GM12878 (cell line): ENCODE data around the gene TVP23C.

ENCODE experiments used
- CBX3 ChIP-seq: fragments of 200-600 bp; sonication (generic); IDR thresholded peaks from 2 replicates; pipeline ENCODE4 v1.6.1; 2016; ENCODE audit warnings: low read depth, borderline replicate concordance
- EZH2 ChIP-seq: IDR thresholded peaks from 2 replicates; pipeline ENCODE4 v1.6.1; 2012; ENCODE audit warnings: low read depth, mild to moderate bottlenecking, control low read depth, inconsistent platforms, low read length, borderline replicate concordance; ENCODE audit not compliant: control insufficient read depth
- KLF5 ChIP-seq: fragments of 450-650 bp; IDR thresholded peaks from 2 replicates; pipeline ENCODE4 v1.6.1; 2014; ENCODE audit warnings: mild to moderate bottlenecking; ENCODE audit not compliant: partially characterized antibody
- MEF2A ChIP-seq: IDR thresholded peaks from 2 replicates; pipeline ENCODE4 v1.6.1; 2011; ENCODE audit warnings: low read depth, mild to moderate bottlenecking, low read length, moderate library complexity; ENCODE audit not compliant: insufficient read depth
- NFYA ChIP-seq: IDR thresholded peaks from 2 replicates; pipeline ENCODE4 v1.6.1; 2011; ENCODE audit warnings: low read depth, mild to moderate bottlenecking, low read length, improper control_type of control experiment, borderline replicate concordance
- NFYB ChIP-seq: IDR thresholded peaks from 2 replicates; pipeline ENCODE4 v1.6.1; 2011; ENCODE audit warnings: low read depth, mild to moderate bottlenecking, low read length, improper control_type of control experiment, moderate library complexity; ENCODE audit not compliant: insufficient read depth
- POLR2AphosphoS5 ChIP-seq: IDR thresholded peaks from 2 replicates; pipeline ENCODE4 v1.6.1; 2011; ENCODE audit warnings: mild to moderate bottlenecking, low read length, inconsistent platforms
- SRF ChIP-seq, 2 experiments: IDR thresholded peaks; 2 replicates each; pipeline ENCODE4 v1.6.1; 2011; ENCODE audit warnings: low read depth in 2 of 2, low read length in 2 of 2, mild to moderate bottlenecking in 1 of 2, moderate library complexity in 1 of 2
- ZBTB40 ChIP-seq: fragments of 450-650 bp; IDR thresholded peaks from 2 replicates; pipeline ENCODE4 v1.6.1; 2016; ENCODE audit warnings: mild to moderate bottlenecking, moderate library complexity, borderline replicate concordance
- TF ChIP-seq, protein P1 (sequence below): fragments of 450-650 bp; IDR thresholded peaks from 2 replicates; pipeline ENCODE4 v1.6.1; 2017; ENCODE audit warnings: mild to moderate bottlenecking
- TF ChIP-seq, protein P2 (sequence below): IDR thresholded peaks from 2 replicates; pipeline ENCODE4 v1.6.1; 2012; ENCODE audit warnings: low read depth, low read length, improper control_type of control experiment
- TF ChIP-seq, protein P3 (sequence below), 3 experiments: IDR thresholded peaks in 2 of 3; conservative IDR thresholded peaks in 1 of 3; 2 replicates each; pipeline ENCODE4 v1.5.1; 2011; ENCODE audit warnings: low read depth in 3 of 3, low read length in 3 of 3, mild to moderate bottlenecking in 3 of 3, control low read depth in 2 of 3, moderate library complexity in 2 of 3, inconsistent platforms in 1 of 3, mixed read lengths in 1 of 3; ENCODE audit not compliant: control insufficient read depth in 2 of 3, insufficient read depth in 1 of 3; ENCODE audit errors: extremely low read depth in 1 of 3

GRCh38 chr17:15494821-15495220 is 68.5 kb downstream of the TVP23C start:
- TF ChIP-seq, protein P1, sequence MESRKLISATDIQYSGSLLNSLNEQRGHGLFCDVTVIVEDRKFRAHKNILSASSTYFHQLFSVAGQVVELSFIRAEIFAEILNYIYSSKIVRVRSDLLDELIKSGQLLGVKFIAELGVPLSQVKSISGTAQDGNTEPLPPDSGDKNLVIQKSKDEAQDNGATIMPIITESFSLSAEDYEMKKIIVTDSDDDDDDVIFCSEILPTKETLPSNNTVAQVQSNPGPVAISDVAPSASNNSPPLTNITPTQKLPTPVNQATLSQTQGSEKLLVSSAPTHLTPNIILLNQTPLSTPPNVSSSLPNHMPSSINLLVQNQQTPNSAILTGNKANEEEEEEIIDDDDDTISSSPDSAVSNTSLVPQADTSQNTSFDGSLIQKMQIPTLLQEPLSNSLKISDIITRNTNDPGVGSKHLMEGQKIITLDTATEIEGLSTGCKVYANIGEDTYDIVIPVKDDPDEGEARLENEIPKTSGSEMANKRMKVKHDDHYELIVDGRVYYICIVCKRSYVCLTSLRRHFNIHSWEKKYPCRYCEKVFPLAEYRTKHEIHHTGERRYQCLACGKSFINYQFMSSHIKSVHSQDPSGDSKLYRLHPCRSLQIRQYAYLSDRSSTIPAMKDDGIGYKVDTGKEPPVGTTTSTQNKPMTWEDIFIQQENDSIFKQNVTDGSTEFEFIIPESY: no peak
- TF ChIP-seq KLF5 (no peak), NFYB (no peak), MEF2A (no peak), EZH2 (no peak), CBX3 (no peak), ZBTB40 (no peak), SRF (IDR thresholded peaks at IDR 0.05; ENCODE audit: low read depth in 2 of 2, low read length in 2 of 2) (no peak), POLR2AphosphoS5 (no peak), NFYA (no peak)
- TF ChIP-seq, protein P2, sequence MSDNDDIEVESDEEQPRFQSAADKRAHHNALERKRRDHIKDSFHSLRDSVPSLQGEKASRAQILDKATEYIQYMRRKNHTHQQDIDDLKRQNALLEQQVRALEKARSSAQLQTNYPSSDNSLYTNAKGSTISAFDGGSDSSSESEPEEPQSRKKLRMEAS: no peak
- TF ChIP-seq, protein P3, sequence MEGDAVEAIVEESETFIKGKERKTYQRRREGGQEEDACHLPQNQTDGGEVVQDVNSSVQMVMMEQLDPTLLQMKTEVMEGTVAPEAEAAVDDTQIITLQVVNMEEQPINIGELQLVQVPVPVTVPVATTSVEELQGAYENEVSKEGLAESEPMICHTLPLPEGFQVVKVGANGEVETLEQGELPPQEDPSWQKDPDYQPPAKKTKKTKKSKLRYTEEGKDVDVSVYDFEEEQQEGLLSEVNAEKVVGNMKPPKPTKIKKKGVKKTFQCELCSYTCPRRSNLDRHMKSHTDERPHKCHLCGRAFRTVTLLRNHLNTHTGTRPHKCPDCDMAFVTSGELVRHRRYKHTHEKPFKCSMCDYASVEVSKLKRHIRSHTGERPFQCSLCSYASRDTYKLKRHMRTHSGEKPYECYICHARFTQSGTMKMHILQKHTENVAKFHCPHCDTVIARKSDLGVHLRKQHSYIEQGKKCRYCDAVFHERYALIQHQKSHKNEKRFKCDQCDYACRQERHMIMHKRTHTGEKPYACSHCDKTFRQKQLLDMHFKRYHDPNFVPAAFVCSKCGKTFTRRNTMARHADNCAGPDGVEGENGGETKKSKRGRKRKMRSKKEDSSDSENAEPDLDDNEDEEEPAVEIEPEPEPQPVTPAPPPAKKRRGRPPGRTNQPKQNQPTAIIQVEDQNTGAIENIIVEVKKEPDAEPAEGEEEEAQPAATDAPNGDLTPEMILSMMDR (IDR thresholded peaks at IDR 0.05 in 2 of 3, conservative IDR thresholded peaks at IDR 0.05 in 1 of 3; ENCODE audit: control insufficient read depth in 2 of 3, extremely low read depth in 1 of 3, insufficient read depth in 1 of 3, low read depth in 3 of 3, low read length in 3 of 3): no peak
